Activated B cell treated with CpG ODN at 0.5 μM for 24 hours (primary cell): ENCODE data around the gene SELENOK. TPM values are rescaled to one million over a fixed set of nuclear protein-coding genes. Genes with fewer than 3 reads are reported as not detected.

Source experiments
- ATAC-seq: fragments of 200-7000 bp; cut with Tn5 transposase; one replicate; pipeline ENCODE4 v1.10.0; 2021; ENCODE audit warnings: low read depth, mild to moderate bottlenecking, moderate library complexity
- CTCF ChIA-PET: fragments of 350-600 bp; sonication (Branson Sonifier 250); formaldehyde crosslinking; loops from one replicate; lab custom pipeline; 2021; ENCODE audit warnings: antibody characterized with exemption; lab: Charles Lee
- POLR2A ChIA-PET: fragments of 350-600 bp; sonication (Branson Sonifier 250); formaldehyde crosslinking; loops from one replicate; lab custom pipeline; 2021; ENCODE audit warnings: antibody characterized with exemption; lab: Charles Lee
- DNase-seq: peaks from one replicate; pipeline ENCODE4 v3.0.0; 2022
- H3K27ac Mint-ChIP-seq: one replicate; pipeline ENCODE4 v1.8.0; 2020; ENCODE audit warnings: mixed read lengths
- H3K27me3 Mint-ChIP-seq: one replicate; pipeline ENCODE4 v1.8.0; 2021; ENCODE audit warnings: mixed read lengths
- H3K36me3 Mint-ChIP-seq: one replicate; pipeline ENCODE4 v1.8.0; 2021; ENCODE audit warnings: low read depth, mixed read lengths
- H3K4me1 Mint-ChIP-seq: one replicate; pipeline ENCODE4 v1.8.0; 2021; ENCODE audit warnings: mixed read lengths
- H3K4me3 Mint-ChIP-seq: one replicate; pipeline ENCODE4 v1.8.0; 2020; ENCODE audit warnings: mild to moderate bottlenecking, mixed read lengths
- H3K9me3 Mint-ChIP-seq: one replicate; pipeline ENCODE4 v1.8.0; 2020; ENCODE audit warnings: mixed read lengths
- CTCF ChIP-seq: fragments of 200-600 bp; IDR thresholded peaks from one replicate; pipeline ENCODE4 v1.8.0; 2022; ENCODE audit warnings: antibody characterized with exemption, mild to moderate bottlenecking
- intact Hi-C: fragments of 100-400 bp; cut with micrococcal nuclease; formaldehyde crosslinking; loops from one replicate; pipeline ENCODE4 v1.15.1; 2024
- total RNA-seq: library from RNA; stranded (reverse); gene quantifications from 2 replicates; pipeline ENCODE4 v1.2.3, GENCODE V29; 2022

Gene SELENOK
- total RNA-seq, 1 donor from 2014 or later: 29.8 TPM

- Mint-ChIP-seq H3K36me3 (no peaks in the 10 kb centered on the region), H3K27ac (no peak overlapping the region), H3K9me3 (no peaks in the 10 kb centered on the region), H3K4me1 (no peaks in the 10 kb centered on the region), H3K4me3 (no peak overlapping the region), H3K27me3 (peaks cover 27% of the 10 kb centered on the region)
- no peak for TF ChIP-seq CTCF
- DNase-seq (no peak), ATAC-seq (no peak)
- intact Hi-C loops: no loop called here
- ChIA-PET CTCF (no interaction called here), POLR2A (no interaction called here)
Observed at GRCh38 chr3:53899750-53900149, 8.1 kb upstream of the SELENOK start.

- intact Hi-C loops: no loop called here
- Mint-ChIP-seq H3K4me3 (peak overlapping the region; percentile 93), H3K27ac (peak overlapping the region; percentile 97), H3K9me3 (no peaks in the 10 kb centered on the region), H3K4me1 (peaks cover 34% of the 10 kb centered on the region), H3K27me3 (peaks cover 15% of the 10 kb centered on the region), H3K36me3 (peaks cover 27% of the 10 kb centered on the region)
- POLR2A ChIA-PET: interaction anchor here (0.7 to 2.9 kb wide), 5 partner anchors 11 to 545 kb away, joined by 3 to 52 read pairs (median 15); partner anchors contain the start of genes ACTR8 and DCP1A
- no peak for TF ChIP-seq CTCF
- ATAC-seq (no peak), DNase-seq (no peak)
- CTCF ChIA-PET: no interaction called here
Observed at GRCh38 chr3:53892286-53892637, 603 bp upstream of the SELENOK start.

- H3K4me3 Mint-ChIP-seq: peak overlapping the region; percentile 93
- H3K9me3 Mint-ChIP-seq: no peaks in the 10 kb centered on the region
- H3K4me1 Mint-ChIP-seq: peaks cover 34% of the 10 kb centered on the region
- ATAC-seq (peak; percentile 7), DNase-seq (no peak)
- CTCF ChIA-PET: no interaction called here
- peak overlapping the region; percentile 97 for H3K27ac Mint-ChIP-seq
- TF ChIP-seq CTCF: no peak
- intact Hi-C loops: loop anchor here (1.0 kb wide), 3 partner anchors 9 to 544 kb away; partner anchors contain the start of genes ACTR8 and DCP1A
- H3K27me3 Mint-ChIP-seq: peaks cover 8% of the 10 kb centered on the region
- peaks cover 39% of the 10 kb centered on the region for H3K36me3 Mint-ChIP-seq
- POLR2A ChIA-PET: interaction anchor here (1.3 to 2.9 kb wide), 5 partner anchors 9 to 544 kb away, joined by 3 to 52 read pairs (median 15); partner anchors contain the start of genes ACTR8 and DCP1A
Observed at GRCh38 chr3:53890726-53891475, 758 bp downstream of the SELENOK start.

GRCh38 chr3:53888232-53888631, 3.4 kb downstream of the SELENOK start:
- no peak for ATAC-seq
- no peak for TF ChIP-seq CTCF
- H3K36me3 Mint-ChIP-seq: peaks cover 52% of the 10 kb centered on the region
- no peak overlapping the region for H3K4me3 Mint-ChIP-seq
- no peak for DNase-seq
- H3K4me1 Mint-ChIP-seq: peaks cover 34% of the 10 kb centered on the region
- H3K27me3 Mint-ChIP-seq: no peaks in the 10 kb centered on the region
- no peak overlapping the region for H3K27ac Mint-ChIP-seq
- ChIA-PET POLR2A (no interaction called here), CTCF (no interaction called here)
- no peaks in the 10 kb centered on the region for H3K9me3 Mint-ChIP-seq
- intact Hi-C loops: no loop called here

GRCh38 chr3:53887446-53887845, 4.2 kb downstream of the SELENOK start:
- ATAC-seq: no peak
- no peak for TF ChIP-seq CTCF
- intact Hi-C loops: no loop called here
- H3K4me1 Mint-ChIP-seq: peaks cover 37% of the 10 kb centered on the region
- H3K9me3 Mint-ChIP-seq: no peaks in the 10 kb centered on the region
- no peak overlapping the region for H3K4me3 Mint-ChIP-seq
- no peak for DNase-seq
- POLR2A ChIA-PET: no interaction called here
- no peak overlapping the region for H3K27ac Mint-ChIP-seq
- no peaks in the 10 kb centered on the region for H3K27me3 Mint-ChIP-seq
- CTCF ChIA-PET: no interaction called here
- H3K36me3 Mint-ChIP-seq: peaks cover 52% of the 10 kb centered on the region
